GM19023 (cell line): ENCODE data around the gene ISCU.
A peak's percentile ranks its signal among the peaks of the same experiment; 100 is the strongest.
"Not testable (repeated sequence)": the region's sequence is repeated elsewhere in the genome, so short reads cannot be mapped to it uniquely, and the experiment has no call there.

Experiments used
- ATAC-seq: cut with Tn5 transposase; IDR thresholded peaks from one replicate; pipeline ENCODE4 v1.9.1; 2021; ENCODE audit warnings: mild to moderate bottlenecking, moderate library complexity; ENCODE audit not compliant: unreplicated experiment

The ISCU gene

GRCh38 chr12:108542320-108542719, 20.1 kb upstream of the ISCU start:
- ATAC-seq = no peak

DNA sequence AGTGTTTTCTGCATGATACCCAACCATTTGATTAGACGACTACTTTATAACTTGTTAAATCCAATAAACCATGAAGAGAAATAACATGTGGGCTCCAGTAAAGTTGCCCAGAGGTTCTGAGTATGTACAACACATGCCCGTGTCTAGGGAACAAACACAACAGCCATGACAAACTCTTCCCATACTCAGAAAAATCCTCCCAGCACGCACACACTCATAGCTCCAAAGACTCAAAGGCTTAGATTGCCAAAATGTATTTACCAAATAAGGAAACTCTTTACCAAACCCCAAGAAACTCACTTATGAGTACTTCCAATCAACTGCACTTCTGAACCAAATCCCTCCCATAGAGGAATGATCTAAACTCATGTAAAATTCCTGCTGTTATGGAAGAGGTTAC, 18.7 kb upstream of the ISCU start:
- no peak for ATAC-seq

- no peak for ATAC-seq
Measured at GRCh38 chr12:108547686-108548085, 14.7 kb upstream of the ISCU start.

- no peak for ATAC-seq
Measured at GRCh38 chr12:108548954-108549521, 13.4 kb upstream of the ISCU start.

DNA sequence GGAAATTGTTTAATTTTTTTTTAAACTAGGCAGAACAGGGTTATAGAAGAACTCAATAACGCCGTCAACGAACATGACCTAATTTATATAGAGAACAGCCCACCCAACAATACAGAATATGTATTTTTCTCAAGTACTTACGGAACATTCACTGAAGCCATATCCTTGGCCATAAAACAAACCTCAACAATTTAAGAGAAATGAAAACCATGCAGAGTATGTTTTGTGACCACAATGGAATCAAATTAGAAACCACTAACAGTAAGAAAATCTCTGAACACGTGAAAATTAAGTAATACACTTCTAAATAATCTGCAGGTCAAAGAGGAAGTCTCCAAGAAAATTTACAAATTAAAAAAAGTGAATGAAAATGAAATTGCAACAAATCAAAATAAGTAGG, 10.9 kb upstream of the ISCU start:
- ATAC-seq = no peak

- no peak for ATAC-seq
Measured at GRCh38 chr12:108553799-108554198, 8.6 kb upstream of the ISCU start.

DNA sequence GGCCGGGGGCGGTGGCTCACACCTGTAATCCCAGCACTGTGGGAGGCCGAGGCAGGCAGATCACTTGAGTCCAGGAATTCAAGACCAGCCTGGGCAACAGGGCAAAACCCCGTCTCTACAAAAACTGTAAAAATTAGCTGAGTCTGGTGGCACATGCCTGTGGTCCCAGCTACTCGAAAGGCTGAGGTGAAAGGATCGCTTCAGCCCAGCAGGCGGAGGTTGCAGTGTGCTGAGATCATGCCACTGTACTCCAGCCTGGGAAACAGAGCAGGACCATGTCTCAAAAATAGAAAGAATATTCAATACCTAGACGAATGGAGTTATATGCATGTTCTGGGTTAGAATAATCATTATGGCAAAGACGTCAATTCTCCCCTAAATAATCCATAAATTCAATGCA, 7.0 kb upstream of the ISCU start:
- not testable (repeated sequence) for ATAC-seq

DNA sequence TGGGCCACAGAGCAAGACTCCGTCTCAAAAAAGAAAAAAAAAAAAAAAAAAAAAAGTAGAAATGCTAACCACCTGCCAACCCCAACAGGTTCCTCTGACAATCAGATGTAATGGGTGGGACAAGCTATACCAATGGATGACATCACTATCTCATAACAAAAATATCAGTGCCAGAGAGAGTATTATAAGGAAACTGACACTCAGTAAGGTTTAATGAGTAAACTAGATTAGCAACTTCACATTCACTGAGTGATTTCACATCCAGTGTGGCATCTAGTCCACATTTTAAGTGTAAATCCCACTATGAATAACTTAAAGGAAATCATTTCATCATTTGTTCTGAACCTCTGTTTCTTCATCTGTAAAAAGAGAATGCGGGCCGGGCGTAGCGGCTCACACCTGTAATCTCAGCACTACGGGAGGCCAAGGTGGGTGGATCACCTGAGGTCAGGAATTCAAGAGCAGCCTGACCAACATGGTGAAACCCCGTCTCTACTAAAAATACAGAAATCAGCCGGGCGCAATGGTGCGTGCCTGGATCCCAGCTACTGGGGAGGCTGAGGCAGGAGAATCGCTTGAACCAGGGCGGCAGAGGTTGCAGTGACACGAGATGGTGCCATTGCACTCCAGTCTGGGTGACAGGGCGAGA, 3.3 kb upstream of the ISCU start:
- ATAC-seq = no peak

- no peak for ATAC-seq
Measured at GRCh38 chr12:108559748-108560147, 2.6 kb upstream of the ISCU start.

DNA sequence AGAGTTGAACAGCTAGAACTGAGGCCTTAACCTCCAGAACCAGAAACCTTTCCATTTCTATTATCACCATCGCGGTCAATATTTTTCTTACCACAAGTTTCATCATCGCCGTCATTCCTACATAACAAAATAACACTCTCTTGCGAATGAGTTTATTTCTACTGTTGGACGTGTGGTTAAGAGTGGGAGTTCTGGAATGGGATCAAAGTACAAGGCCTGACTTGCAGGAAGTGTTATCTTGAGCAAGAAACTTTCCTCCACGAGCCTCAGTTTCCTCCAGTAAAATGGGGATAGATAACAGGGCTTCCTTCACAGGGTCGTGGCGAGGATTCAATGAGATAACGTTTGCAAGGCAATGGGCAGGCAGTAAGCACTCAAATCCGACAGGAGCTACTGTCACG, 2.1 kb upstream of the ISCU start:
- ATAC-seq = no peak

DNA sequence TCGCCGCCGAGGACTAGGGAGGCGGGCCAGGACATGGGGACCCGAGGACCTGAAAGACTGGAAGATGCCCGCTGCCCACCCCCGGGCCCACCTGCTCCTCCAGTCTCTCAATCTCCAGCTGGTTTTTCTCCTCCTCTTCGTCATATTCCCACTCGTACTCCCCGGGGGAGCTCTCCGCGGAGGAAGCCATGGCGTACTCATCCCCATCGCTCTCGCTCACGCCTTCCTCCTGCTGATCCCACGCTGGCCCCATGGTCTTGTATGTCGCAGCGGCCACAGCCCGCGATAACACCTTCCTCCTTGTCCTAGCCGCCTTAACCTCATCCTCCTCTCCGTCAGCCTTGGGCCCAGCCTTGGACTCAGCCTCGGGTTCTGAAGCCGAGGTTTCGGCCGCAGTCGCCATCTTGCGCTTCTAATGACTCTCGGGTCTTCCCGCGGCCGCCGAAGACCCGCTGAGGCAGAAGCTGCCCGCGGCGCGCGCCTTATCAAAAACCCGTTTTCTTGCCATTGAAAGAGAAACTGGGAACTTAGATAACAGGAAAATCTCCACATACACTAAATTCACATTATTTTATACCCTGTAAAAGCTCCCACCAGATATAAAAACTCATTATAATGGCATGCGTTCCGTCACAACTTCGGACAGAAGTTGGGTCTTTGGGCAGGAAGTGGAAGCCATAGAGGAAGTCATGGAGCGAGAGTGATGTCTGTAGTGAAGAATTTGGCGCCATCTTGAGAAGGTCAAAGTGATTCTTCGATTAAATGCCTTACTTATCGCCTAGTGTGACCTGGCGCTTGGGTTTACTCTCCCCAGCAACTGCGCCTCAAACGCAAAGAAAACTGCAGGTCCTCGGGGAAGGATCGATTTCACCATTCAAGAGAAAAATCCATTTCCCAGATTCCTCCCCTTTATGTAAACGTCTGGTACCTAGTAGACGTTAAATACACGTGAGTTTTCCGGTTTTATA, 1.4 kb upstream of the ISCU start, which contains the start of gene SART3:
Gene SART3, minus strand, starts transcription at position 422 of the 968 bp plus-strand sequence. Its CDS starts 19 bp downstream, at position 403.
- ATAC-seq = peak; percentile 41

DNA sequence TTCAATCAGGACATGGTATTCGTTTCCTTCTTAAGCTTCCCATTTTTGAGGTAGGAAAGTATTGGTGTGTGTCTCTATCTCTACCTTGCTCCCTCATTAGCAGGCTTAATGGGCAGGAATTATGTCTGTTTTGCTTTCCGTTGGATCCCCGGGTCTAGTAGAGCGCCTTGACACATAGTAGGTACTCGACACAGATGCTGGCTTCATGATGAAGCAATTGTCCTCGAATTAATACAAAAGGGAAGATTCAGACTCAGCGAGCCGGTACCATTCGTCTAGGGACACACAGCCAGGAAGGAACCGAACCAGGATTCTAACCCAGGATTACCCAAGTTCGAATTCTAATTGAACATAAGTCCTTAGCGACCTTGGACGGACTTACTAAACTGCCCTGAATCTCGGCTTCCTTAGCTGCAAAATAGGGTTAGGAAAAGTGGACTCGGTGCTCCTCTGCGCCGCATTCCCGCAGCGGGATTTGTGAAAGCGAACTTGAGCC, 496 bp upstream of the ISCU start:
- no peak for ATAC-seq

DNA sequence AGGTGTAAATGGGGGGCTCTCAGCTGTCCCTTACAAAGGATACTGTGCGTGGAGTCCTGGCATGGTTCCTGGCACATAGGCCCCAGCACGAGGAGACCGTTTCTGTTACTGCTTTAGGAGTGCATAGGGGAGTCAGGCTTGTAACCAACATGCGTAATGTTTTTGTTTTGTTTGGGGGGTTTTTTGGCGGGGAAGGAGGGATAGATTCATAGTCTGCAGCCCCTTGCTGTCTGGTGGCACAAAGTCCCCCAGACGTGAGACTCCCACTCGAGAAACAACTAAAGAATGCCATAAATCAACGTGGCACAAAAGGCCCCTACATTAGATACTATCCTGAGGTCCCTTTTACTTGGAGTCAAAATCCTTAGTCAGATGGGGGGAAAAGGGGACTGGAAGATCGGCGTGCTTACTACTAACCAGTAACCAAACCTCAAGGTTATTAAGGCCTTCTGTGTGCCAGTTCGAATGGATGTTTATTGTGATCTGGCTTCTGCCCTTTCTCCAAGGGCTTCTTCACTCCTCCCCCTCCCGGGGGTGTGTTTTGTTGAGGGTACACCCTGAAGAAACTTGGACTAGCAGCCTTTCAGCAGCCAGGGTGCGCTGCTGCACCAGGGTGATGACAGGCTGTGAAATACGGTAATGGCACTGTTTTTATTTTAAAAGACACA, 874 bp downstream of the ISCU start:
- peak; percentile 42 for ATAC-seq

GRCh38 chr12:108563804-108564151, 1.4 kb downstream of the ISCU start:
- no peak for ATAC-seq

GRCh38 chr12:108564724-108565123, 2.3 kb downstream of the ISCU start:
- ATAC-seq = no peak

- ATAC-seq = no peak
Measured at GRCh38 chr12:108565146-108565545, 2.8 kb downstream of the ISCU start.

DNA sequence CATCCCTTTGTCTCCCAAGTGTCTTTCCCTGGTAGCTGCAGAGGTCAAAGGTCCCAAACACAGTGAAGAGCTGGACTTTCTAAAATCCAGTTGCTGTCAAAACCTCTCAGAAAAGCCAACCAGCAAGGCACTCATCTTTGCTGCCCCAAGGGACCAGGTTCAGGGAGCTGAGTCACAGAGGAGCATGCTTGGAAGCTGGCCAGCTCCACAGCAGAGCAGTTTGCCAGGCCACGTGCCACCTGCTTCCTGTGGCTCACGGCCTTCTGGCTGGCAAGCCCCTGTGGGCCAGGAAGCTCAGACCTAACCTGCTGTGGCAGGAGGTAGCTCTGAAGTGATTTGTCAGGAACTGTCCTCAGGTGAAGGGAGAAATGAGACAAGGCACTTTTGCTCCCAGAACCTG, 3.6 kb downstream of the ISCU start:
- ATAC-seq = no peak

GRCh38 chr12:108566452-108566851, 4.1 kb downstream of the ISCU start:
- ATAC-seq = no peak

DNA sequence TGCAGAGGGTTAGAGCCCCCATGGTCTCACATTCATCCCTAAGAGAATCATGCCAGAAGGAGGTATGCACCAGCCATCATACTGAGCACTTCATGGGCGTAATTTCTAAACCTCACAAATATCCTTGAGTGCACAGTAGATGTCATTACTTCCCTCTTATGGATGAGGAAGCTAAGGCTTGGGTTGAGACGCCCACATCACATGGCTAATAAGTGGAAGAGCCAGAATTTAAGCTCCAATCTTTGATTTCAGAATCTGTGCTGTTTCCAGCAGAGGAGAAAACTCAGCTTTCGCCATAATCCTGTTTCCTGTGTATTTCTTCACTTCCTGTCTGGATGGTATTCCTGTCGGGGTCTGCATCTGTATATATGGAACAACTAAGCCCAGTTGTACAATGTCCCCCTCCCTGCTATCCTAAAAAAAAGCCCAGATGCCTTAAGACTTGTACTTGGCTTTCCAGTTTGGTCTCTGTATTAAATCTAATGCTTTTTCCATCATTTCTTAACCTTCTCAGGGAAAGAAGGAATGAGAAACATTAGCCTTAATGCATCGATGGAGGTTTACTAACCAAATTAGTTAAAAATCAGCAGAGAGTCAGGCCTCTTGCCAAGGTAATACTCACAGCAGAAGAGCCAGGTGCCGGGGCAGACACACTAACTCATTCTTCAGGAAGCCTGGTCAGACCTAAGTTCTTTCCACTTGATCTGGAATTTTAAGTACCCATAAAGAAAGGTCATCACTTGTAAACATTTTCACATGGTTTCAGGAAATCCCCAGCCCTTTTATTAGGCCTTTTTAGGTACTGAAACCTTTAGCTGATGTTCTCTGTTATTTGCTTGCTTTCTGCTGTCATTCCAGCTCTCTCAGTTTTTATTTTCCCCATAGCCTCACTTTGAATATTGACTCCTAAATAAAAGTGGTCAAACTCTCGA, 5.3 kb downstream of the ISCU start:
- ATAC-seq = no peak
